ENCODE measurements around the gene ADORA3.
A peak's percentile ranks its signal among the peaks of the same experiment; 100 is the strongest.

The ADORA3 gene

GRCh38 chr1:111507411-111508201 is 4.2 kb upstream of the ADORA3 start:
- peak; percentile 85 for DNase-seq (ENCODE audit: low spot score)

- DNase-seq (ENCODE audit: low spot score): no peak
Observed at GRCh38 chr1:111506561-111506960, 3.1 kb upstream of the ADORA3 start.

GRCh38 chr1:111505641-111506119 is 2.2 kb upstream of the ADORA3 start:
- no peak for DNase-seq (ENCODE audit: low spot score)

GRCh38 chr1:111504097-111504496 is 664 bp upstream of the ADORA3 start:
- DNase-seq (ENCODE audit: low spot score): no peak

- DNase-seq (ENCODE audit: low spot score): no peak
Observed at GRCh38 chr1:111501645-111502044, 1.8 kb downstream of the ADORA3 start.

- no peak for DNase-seq (ENCODE audit: low spot score)
Observed at GRCh38 chr1:111499026-111499785, 4.2 kb downstream of the ADORA3 start.

- DNase-seq (ENCODE audit: low spot score): no peak
Observed at GRCh38 chr1:111497592-111497991, 5.8 kb downstream of the ADORA3 start.

GRCh38 chr1:111496398-111496797 is 7.0 kb downstream of the ADORA3 start:
- no peak for DNase-seq (ENCODE audit: low spot score)

GRCh38 chr1:111491070-111491469 is 12.4 kb downstream of the ADORA3 start:
- DNase-seq (ENCODE audit: low spot score): no peak

- no peak for DNase-seq (ENCODE audit: low spot score)
Observed at GRCh38 chr1:111490220-111490619, 13.2 kb downstream of the ADORA3 start.

GRCh38 chr1:111489604-111490003 is 13.8 kb downstream of the ADORA3 start:
- DNase-seq (ENCODE audit: low spot score): no peak

GRCh38 chr1:111488669-111489068 is 14.8 kb downstream of the ADORA3 start:
- no peak for DNase-seq (ENCODE audit: low spot score)

GRCh38 chr1:111487133-111487532 is 16.3 kb downstream of the ADORA3 start:
- DNase-seq (ENCODE audit: low spot score): no peak

- DNase-seq (ENCODE audit: low spot score): no peak
Observed at GRCh38 chr1:111486431-111486830, 17.0 kb downstream of the ADORA3 start.

GRCh38 chr1:111484391-111485026 is 18.9 kb downstream of the ADORA3 start:
- no peak for DNase-seq (ENCODE audit: low spot score)

GRCh38 chr1:111483876-111484275 is 19.6 kb downstream of the ADORA3 start:
- DNase-seq (ENCODE audit: low spot score): no peak

GRCh38 chr1:111483166-111483565 is 20.3 kb downstream of the ADORA3 start:
- DNase-seq (ENCODE audit: low spot score): no peak

- DNase-seq (ENCODE audit: low spot score): peak; percentile 79
Observed at GRCh38 chr1:111481387-111482221, 21.8 kb downstream of the ADORA3 start.

GRCh38 chr1:111480674-111481073 is 22.8 kb downstream of the ADORA3 start:
- no peak for DNase-seq (ENCODE audit: low spot score)

GRCh38 chr1:111476761-111477309 is 26.6 kb downstream of the ADORA3 start:
- DNase-seq (ENCODE audit: low spot score): no peak

- DNase-seq (ENCODE audit: low spot score): no peak
Observed at GRCh38 chr1:111476214-111476613, 27.2 kb downstream of the ADORA3 start.

GRCh38 chr1:111475701-111476100 is 27.7 kb downstream of the ADORA3 start:
- no peak for DNase-seq (ENCODE audit: low spot score)

Measured in ecto neural progenitor cell (in vitro differentiated cells).